Cardiac muscle cell (in vitro differentiated cells and primary cell): ENCODE measurements around the gene GET3. TPM values are rescaled to one million over a fixed set of nuclear protein-coding genes. Genes with fewer than 3 reads are reported as not detected.
A peak's percentile ranks its signal among the peaks of the same experiment; 100 is the strongest.
"Not testable (repeated sequence)": the region's sequence is repeated elsewhere in the genome, so short reads cannot be mapped to it uniquely, and the experiment has no call there.

Experiments used
- DNase-seq, 2 donors: peaks; one replicate each; pipeline versions ENCODE4 v3.0.0 to v3.0.0-alpha.2; 2010 to 2017; ENCODE audit warnings: low read depth in 1 of 2, low spot score in 1 of 2
- H3K27ac ChIP-seq: fragments of 200-600 bp; sonication (generic); 2 replicates; pipeline ENCODE4 v1.5.1; 2016
- H3K27me3 ChIP-seq: fragments of 200-600 bp; sonication (generic); 2 replicates; pipeline ENCODE4 v1.6.0; 2016; ENCODE audit warnings: control low read depth
- H3K36me3 ChIP-seq: fragments of 200-600 bp; sonication (generic); 2 replicates; pipeline ENCODE4 v1.5.1; 2016; ENCODE audit warnings: control low read depth
- H3K4me1 ChIP-seq: fragments of 200-600 bp; sonication (generic); 2 replicates; pipeline ENCODE4 v1.8.1; 2017; ENCODE audit warnings: low read depth, mild to moderate bottlenecking, mixed run types
- H3K4me3 ChIP-seq: fragments of 200-600 bp; sonication (generic); 2 replicates; pipeline ENCODE4 v1.5.1; 2016; ENCODE audit warnings: mild to moderate bottlenecking
- H3K9me3 ChIP-seq: fragments of 200-600 bp; sonication (generic); 2 replicates; pipeline ENCODE4 v1.5.1; 2017; ENCODE audit warnings: low read depth, mild to moderate bottlenecking, control low read depth
- polyA plus RNA-seq: library from polyadenylated mRNA; unstranded; fragments of >200 nt; fragmentation: Nextera tagmentation; extraction: Ambion mirVana; gene quantifications from 2 replicates; pipeline ENCODE4 v1.2.1, GENCODE V29; 2016
- total RNA-seq: library from RNA; depleted of rRNA; stranded (reverse); fragments of >200 nt; gene quantifications from 2 replicates; pipeline ENCODE4 v1.2.3, GENCODE V29; 2016
- TF ChIP-seq, protein P1 (sequence below): IDR thresholded peaks from 2 replicates; pipeline ENCODE4 v1.5.1; 2012; ENCODE audit warnings: low read depth, mild to moderate bottlenecking, low read length

Gene GET3
- total and polyA plus RNA-seq, 2 experiments from 2014 or later: 44.8 to 103 TPM

- no peaks in the 10 kb centered on the region for H3K9me3 ChIP-seq
- H3K27me3 ChIP-seq: no peaks in the 10 kb centered on the region
- H3K27ac ChIP-seq: no peak overlapping the region
- H3K36me3 ChIP-seq: peaks cover 55% of the 10 kb centered on the region
- DNase-seq: no peak
- TF ChIP-seq, protein P1, sequence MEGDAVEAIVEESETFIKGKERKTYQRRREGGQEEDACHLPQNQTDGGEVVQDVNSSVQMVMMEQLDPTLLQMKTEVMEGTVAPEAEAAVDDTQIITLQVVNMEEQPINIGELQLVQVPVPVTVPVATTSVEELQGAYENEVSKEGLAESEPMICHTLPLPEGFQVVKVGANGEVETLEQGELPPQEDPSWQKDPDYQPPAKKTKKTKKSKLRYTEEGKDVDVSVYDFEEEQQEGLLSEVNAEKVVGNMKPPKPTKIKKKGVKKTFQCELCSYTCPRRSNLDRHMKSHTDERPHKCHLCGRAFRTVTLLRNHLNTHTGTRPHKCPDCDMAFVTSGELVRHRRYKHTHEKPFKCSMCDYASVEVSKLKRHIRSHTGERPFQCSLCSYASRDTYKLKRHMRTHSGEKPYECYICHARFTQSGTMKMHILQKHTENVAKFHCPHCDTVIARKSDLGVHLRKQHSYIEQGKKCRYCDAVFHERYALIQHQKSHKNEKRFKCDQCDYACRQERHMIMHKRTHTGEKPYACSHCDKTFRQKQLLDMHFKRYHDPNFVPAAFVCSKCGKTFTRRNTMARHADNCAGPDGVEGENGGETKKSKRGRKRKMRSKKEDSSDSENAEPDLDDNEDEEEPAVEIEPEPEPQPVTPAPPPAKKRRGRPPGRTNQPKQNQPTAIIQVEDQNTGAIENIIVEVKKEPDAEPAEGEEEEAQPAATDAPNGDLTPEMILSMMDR: no peak
- H3K4me1 ChIP-seq: no peaks in the 10 kb centered on the region
- H3K4me3 ChIP-seq: no peak overlapping the region
These were observed 28.7 kb upstream of the GET3 start for GRCh38 chr19:12708641-12709040.

GRCh38 chr19:12711187-12711586 lies 26.1 kb upstream of the GET3 start:
- H3K9me3 ChIP-seq: no peaks in the 10 kb centered on the region
- H3K36me3 ChIP-seq: peaks cover 56% of the 10 kb centered on the region

GRCh38 chr19:12712077-12712476 lies 25.2 kb upstream of the GET3 start:
- TF ChIP-seq, protein P1: peak; percentile 14
- DNase-seq, H3K4me1 ChIP-seq, H3K9me3 ChIP-seq, H3K27ac ChIP-seq, H3K27me3 ChIP-seq, H3K4me3 ChIP-seq: not testable (repeated sequence)
- H3K36me3 ChIP-seq: peaks cover 47% of the 10 kb centered on the region

More at GRCh38 chr19:12711187-12711586, 26.1 kb upstream of the GET3 start:
- no peaks in the 10 kb centered on the region for H3K4me1 ChIP-seq
- DNase-seq: no peak
- TF ChIP-seq, protein P1: no peak
- H3K4me3 ChIP-seq: no peak overlapping the region
- H3K27ac ChIP-seq: no peak overlapping the region
- no peaks in the 10 kb centered on the region for H3K27me3 ChIP-seq

DNA sequence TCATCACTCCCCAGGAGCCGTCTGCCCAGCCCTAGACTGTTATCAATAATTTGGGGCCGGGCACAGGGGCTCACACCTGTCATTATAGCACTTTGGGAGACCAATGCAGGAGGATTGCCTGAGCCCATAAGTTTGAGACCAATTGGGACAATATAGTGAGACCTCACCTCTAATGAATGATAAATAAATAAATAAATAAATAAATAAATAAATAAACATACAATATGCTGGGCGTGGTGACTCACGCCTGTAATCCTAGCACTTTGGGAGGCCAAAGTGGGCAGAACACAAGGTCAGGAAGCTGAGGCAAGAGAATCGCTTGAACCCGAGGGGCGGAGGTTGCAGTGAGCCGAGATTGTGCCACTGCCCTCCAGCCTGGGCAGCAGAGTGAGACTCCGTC lies 24.0 kb upstream of the GET3 start:
- not testable (repeated sequence) for H3K4me1 ChIP-seq, H3K27me3 ChIP-seq, H3K27ac ChIP-seq, H3K4me3 ChIP-seq, DNase-seq, H3K9me3 ChIP-seq
- H3K36me3 ChIP-seq: peaks cover 47% of the 10 kb centered on the region

DNA sequence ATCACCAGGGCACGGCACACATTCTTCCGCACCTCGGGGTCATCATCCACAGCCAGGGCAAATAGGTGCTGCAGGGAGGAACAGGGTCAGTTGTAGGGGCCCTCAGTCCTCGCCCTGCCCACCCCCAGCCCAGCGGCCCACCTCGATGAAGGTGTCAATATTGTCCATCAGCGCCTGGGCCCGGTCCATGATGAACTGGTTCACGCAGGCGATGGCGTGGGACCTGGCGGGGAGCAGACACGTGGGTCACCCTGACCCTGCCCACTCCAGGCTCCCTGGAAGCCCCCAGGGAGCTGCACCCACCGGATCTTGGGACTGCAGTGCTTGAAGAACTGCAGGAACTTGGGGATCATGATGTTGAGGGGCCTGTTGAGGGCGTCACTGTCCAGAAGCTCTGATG lies 22.2 kb upstream of the GET3 start:
- Histone ChIP-seq H3K4me3 (no peak overlapping the region), H3K27me3 (no peaks in the 10 kb centered on the region), H3K9me3 (no peaks in the 10 kb centered on the region), H3K36me3 (peaks cover 38% of the 10 kb centered on the region), H3K27ac (no peak overlapping the region), H3K4me1 (no peaks in the 10 kb centered on the region)
- TF ChIP-seq, protein P1: no peak
- DNase-seq: no peak

DNA sequence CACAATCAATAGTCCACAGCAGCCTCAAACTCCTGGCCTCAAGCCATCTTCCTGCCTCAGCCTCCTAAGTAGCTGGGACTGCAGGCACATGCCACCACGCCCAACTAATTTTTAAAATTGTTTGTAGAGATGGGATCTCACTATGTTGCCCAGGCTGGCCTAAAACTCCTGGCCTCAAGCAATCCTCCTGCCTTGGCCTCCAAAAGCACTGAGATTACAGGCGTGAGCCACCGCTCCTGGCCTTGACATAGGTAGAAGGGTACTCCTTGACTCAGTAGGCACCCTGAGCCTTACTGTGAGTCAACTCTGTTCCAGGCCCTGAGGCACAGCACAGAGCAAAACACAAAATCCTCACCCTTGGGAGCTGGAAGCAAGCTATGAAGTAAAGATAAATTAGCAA lies 21.4 kb upstream of the GET3 start:
- no peaks in the 10 kb centered on the region for H3K27me3 ChIP-seq
- H3K9me3 ChIP-seq: no peaks in the 10 kb centered on the region
- no peak overlapping the region for H3K4me3 ChIP-seq
- TF ChIP-seq, protein P1: no peak
- peaks cover 31% of the 10 kb centered on the region for H3K36me3 ChIP-seq
- DNase-seq: no peak
- H3K4me1 ChIP-seq: peaks cover 4% of the 10 kb centered on the region
- H3K27ac ChIP-seq: no peak overlapping the region
